Effector memory CD4-positive, alpha-beta T cell (primary cell): ENCODE results near the gene FAF1.
A peak's percentile ranks its signal among the peaks of the same experiment; 100 is the strongest.

Source experiments
- DNase-seq, 3 donors: peaks; one replicate each; pipeline ENCODE4 v3.0.0-alpha.2; 2020
- H3K27ac ChIP-seq: 2 replicates; pipeline ENCODE4 v1.7.0; 2013; ENCODE audit warnings: mild to moderate bottlenecking, low read length, moderate library complexity; ENCODE audit not compliant: insufficient read depth, poor library complexity, severe bottlenecking
- H3K27me3 ChIP-seq: replicated peaks from 2 replicates; pipeline ENCODE4 v1.7.0; 2013; ENCODE audit warnings: mild to moderate bottlenecking, low read length; ENCODE audit not compliant: insufficient read depth, control insufficient read depth, poor library complexity, severe bottlenecking
- H3K36me3 ChIP-seq: 2 replicates; pipeline ENCODE4 v1.7.0; 2013; ENCODE audit warnings: mild to moderate bottlenecking, low read length, moderate library complexity; ENCODE audit not compliant: control insufficient read depth, insufficient read depth
- H3K4me1 ChIP-seq: 2 replicates; pipeline ENCODE4 v1.7.0; 2013; ENCODE audit warnings: low read length, mild to moderate bottlenecking; ENCODE audit not compliant: control insufficient read depth, insufficient read depth, poor library complexity, severe bottlenecking
- H3K4me3 ChIP-seq: 2 replicates; pipeline ENCODE4 v1.7.0; 2013; ENCODE audit warnings: low read length, low read depth, mild to moderate bottlenecking; ENCODE audit not compliant: insufficient read depth, poor library complexity, severe bottlenecking
- H3K9me3 ChIP-seq: 2 replicates; pipeline ENCODE4 v1.7.0; 2013; ENCODE audit warnings: mild to moderate bottlenecking, low read length, moderate library complexity; ENCODE audit not compliant: control insufficient read depth

Gene FAF1

DNA sequence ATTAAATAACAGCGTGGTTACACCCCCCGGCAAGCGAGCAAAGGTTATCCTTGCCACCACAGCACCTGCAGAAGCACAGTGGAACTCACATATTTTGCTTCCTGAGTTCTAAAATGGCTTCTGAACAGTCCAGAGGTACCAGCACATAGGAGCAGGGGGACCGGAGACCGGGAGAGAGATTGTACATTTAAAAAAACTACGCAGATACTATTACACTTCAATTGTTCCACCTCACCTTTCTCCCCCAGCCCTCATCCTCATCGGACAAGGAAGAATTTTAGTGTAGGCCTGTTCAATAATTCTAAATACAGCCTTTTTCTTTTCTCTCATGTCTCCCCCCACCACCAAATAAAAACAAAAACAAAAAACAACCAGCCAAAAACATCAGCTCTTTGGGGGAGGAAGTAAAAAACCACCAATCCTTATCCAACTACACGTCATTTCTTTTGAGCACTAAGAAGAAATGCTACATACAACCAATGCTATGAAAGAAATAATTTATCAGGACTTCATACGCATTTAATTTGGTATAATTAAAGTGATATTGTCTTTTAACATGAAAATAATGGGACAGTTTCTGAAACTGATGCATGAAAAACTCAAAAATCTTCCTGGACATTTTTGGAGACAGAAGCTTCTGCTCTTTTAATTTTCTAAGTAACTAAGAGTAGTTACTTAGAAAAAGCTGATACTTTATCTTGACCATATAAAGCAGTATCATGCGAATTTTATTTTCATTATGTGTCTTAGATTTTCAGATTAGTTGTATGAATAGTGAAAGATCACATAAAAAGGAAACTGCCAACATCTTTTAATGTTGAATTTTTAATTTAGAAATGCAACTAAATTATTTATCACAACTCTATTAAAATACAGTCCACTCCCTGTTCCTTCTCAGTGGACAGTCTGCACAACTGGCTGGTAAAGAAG, 19.1 kb upstream of the FAF1 start:
- H3K4me1 ChIP-seq = peaks cover 24% of the 10 kb centered on the region
- no peaks in the 10 kb centered on the region for H3K36me3 ChIP-seq
- DNase-seq = peak in 1 of 3 donors; percentile 13
- H3K27ac ChIP-seq = no peak overlapping the region
- H3K9me3 ChIP-seq = no peaks in the 10 kb centered on the region
- H3K4me3 ChIP-seq = peak overlapping the region; percentile 96
- peaks cover 11% of the 10 kb centered on the region for H3K27me3 ChIP-seq

DNA sequence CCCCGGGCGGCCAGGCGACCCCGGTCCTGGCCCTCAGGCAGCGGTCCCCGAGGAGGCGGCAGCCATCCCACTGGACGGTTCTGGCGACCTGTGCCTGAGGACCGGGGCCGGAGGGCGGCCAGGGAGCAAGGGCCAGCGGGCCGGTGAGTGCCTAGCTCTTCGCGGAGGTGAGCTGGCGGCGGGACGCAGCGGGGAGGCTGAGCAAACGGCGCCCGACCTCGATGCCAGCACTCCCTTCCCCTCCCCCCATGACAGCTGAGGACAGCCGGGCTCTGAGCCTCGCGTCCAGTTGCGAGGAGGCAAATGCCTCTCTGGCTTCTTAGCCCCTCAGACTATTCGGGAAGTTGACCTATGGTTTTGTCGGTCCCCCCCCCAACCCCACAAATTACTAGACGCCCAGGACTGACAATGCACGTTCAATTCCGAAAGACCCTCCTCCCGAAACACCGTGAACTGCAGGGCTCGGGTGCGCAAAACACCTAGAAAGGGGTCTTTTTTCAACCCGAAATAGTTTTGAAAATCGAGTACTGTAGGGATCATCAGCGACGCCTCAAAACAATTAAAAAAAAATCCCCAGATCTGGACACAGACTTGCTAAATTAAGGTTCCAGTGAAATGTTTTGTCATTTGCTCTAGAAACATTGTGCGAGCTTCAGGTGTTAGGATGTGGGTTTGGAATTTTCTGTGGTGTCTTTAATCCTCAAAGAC, 18.2 kb upstream of the FAF1 start:
- H3K4me1 ChIP-seq = peaks cover 24% of the 10 kb centered on the region
- H3K9me3 ChIP-seq = no peaks in the 10 kb centered on the region
- H3K36me3 ChIP-seq = no peaks in the 10 kb centered on the region
- H3K27ac ChIP-seq = peak overlapping the region; percentile 42
- peak in 1 of 3 donors; percentile 15 for DNase-seq
- peak overlapping the region; percentile 96 for H3K4me3 ChIP-seq
- peaks cover 11% of the 10 kb centered on the region for H3K27me3 ChIP-seq

DNA sequence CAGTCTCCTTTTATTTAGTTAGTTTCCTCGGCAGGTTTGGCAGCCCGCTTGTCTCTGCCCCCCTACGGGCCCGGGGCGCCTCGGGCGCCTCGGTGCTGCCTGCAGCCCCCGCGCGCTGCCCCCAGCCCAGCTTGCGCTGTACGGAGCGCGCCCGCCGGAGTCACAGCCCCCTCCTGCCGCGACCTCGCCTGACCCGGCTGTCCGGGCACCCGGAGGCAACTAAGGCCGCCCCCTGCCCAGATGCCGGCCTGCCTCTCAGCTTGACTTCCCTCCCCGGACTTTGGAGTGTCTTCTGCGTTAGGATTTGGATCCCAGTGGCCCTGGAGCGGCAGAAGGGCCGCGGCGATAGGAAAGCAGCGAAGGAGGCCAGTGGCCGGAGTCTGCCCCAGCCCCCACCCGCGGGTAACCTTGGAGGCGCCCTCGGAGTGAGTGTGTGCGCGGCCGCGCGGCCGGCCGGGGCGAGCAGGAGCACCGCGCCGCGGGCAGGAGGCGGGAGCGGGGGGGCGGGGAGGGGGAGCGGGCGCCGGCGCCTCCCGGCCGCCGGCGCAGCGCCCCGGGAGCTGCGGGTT, 17.6 kb upstream of the FAF1 start:
- H3K36me3 ChIP-seq = no peaks in the 10 kb centered on the region
- H3K27ac ChIP-seq = peak overlapping the region; percentile 59
- H3K9me3 ChIP-seq = no peaks in the 10 kb centered on the region
- peak in 1 of 3 donors; percentile 11 for DNase-seq
- peaks cover 11% of the 10 kb centered on the region for H3K27me3 ChIP-seq
- H3K4me1 ChIP-seq = peaks cover 24% of the 10 kb centered on the region
- peak overlapping the region; percentile 96 for H3K4me3 ChIP-seq

DNA sequence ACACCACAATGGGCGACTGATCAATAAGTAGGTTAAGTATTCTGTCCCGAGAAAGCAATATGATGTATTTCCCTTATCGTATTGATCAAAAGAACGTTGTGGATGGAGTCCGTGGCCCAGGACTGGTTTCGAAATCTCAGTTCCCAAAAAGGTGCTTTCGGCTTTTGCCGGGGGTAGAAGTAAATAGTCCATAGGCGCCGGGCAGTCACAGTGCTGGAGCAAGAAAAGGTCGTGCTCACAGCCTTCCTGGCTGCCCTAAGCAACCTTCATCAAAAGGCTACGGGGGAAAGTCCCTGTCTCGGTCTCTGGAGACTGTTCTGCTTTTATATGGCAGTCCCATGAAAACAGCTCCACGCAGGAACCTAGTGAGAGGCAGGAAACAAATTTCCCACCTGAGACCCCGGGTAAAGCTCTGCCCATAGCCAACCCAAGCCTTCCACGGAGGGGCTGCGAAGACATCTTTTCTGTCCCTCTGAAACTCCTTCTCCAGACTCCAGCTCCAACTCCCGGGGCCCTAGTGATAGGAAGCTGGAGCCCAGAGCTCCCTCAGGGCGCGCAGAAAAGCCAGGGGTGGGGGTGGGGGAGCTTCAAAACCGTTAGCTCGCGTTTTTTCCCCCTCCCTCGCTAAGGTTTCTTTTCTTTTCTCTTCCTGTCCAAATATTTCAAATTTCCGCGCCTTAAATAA, 17.0 kb upstream of the FAF1 start:
- Histone ChIP-seq H3K4me1 (peaks cover 24% of the 10 kb centered on the region), H3K36me3 (no peaks in the 10 kb centered on the region), H3K27ac (peak overlapping the region; percentile 59), H3K4me3 (peak overlapping the region; percentile 96), H3K27me3 (peaks cover 11% of the 10 kb centered on the region), H3K9me3 (no peaks in the 10 kb centered on the region)
- DNase-seq = peak in 2 of 3 donors; percentile 8 to 19

DNA sequence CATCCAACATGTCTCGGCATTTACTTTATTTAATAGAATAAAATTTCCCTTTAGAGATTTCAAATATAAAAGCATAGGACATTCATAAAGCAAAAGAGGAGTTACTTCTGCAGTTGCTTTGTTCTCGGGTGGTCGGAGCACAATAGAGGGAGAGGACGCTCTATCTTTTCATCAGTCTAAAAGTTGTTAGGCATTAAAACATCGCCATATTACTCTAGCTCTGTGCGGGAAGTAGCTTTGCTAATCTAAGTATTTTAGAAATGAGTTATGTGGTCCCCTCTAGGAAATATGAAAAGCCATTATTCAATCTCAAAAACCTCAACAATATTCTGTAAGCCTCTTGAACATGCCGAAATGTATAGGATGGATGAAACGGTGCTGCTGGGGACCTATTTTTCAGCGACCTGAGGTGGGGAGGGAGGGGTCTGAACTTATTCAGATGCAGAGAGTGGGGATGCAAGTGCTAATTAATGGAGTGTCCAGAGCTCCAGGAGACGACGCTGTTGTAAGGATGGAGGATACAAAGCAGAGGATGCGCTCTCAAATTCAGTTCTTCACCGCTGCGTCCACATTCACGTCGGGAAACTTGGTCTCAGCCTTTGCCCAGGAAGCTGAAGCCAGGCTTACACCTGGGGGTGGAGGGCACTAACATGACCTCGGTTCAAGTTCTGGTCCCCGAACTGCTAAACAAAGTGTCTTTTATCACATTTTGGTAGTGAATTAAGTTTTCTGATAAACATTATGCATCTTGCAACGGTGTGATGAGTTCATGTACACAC, 16.2 kb upstream of the FAF1 start:
- Histone ChIP-seq H3K27me3 (peaks cover 11% of the 10 kb centered on the region), H3K36me3 (no peaks in the 10 kb centered on the region), H3K9me3 (no peaks in the 10 kb centered on the region), H3K27ac (peak overlapping the region; percentile 59), H3K4me3 (peak overlapping the region; percentile 96), H3K4me1 (peaks cover 24% of the 10 kb centered on the region)
- no peak for DNase-seq

DNA sequence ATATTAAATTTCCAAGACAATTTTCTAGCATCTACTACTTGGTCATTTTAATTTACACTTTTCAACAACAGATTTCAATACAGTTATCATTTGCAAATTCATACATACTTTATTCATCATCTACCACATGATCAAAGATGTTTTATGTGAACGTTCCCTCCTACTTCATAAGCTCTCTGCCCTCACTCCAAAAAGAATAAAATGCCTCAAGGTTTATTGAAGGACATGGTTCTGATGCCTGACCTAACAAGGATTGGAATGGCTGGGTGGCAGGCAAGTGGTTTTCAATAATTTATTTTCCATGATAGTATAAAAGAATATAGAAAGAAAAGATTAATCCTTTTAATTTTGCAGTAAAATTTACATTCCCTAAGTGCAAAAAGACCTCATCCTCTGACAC, 15.4 kb upstream of the FAF1 start:
- Histone ChIP-seq H3K9me3 (no peaks in the 10 kb centered on the region), H3K36me3 (no peaks in the 10 kb centered on the region), H3K4me3 (no peak overlapping the region), H3K4me1 (peaks cover 24% of the 10 kb centered on the region), H3K27ac (no peak overlapping the region), H3K27me3 (peaks cover 11% of the 10 kb centered on the region)
- DNase-seq = no peak

DNA sequence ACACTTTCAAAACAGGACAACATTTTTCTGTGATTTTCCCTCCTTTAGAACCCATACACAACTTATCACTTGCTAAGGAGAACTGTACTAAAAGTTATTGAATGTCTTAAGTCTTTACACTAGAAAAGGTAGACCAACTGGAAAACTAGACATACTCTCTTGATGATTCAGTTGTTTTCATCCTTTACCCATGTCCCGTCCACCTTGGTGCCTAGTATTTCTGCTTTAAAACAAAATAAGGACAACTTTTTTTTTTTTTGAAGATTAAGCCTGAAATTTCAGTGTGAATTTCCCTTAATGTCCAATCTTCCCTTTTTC, 14.5 kb upstream of the FAF1 start:
- DNase-seq = no peak
- peaks cover 11% of the 10 kb centered on the region for H3K27me3 ChIP-seq
- H3K4me3 ChIP-seq = no peak overlapping the region
- peaks cover 24% of the 10 kb centered on the region for H3K4me1 ChIP-seq
- H3K36me3 ChIP-seq = no peaks in the 10 kb centered on the region
- H3K9me3 ChIP-seq = no peaks in the 10 kb centered on the region
- H3K27ac ChIP-seq = no peak overlapping the region

DNA sequence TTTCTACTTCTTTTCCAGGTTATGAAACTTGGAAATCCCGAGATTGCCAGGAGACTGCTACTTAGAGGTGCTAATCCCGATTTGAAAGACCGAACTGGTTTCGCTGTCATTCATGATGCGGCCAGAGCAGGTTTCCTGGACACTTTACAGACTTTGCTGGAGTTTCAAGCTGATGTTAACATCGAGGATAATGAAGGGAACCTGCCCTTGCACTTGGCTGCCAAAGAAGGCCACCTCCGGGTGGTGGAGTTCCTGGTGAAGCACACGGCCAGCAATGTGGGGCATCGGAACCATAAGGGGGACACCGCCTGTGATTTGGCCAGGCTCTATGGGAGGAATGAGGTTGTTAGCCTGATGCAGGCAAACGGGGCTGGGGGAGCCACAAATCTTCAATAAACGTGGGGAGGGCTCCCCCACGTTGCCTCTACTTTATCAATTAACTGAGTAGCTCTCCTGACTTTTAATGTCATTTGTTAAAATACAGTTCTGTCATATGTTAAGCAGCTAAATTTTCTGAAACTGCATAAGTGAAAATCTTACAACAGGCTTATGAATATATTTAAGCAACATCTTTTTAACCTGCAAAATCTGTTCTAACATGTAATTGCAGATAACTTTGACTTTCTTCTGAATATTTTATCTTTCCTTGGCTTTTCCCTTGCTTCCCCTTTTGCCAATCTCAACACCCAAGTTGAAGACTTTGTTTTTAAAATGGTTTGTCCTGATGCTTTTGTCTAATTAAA, 14.0 kb upstream of the FAF1 start:
- DNase-seq = no peak
- H3K27me3 ChIP-seq = peaks cover 11% of the 10 kb centered on the region
- peaks cover 24% of the 10 kb centered on the region for H3K4me1 ChIP-seq
- no peak overlapping the region for H3K4me3 ChIP-seq
- no peaks in the 10 kb centered on the region for H3K9me3 ChIP-seq
- H3K27ac ChIP-seq = no peak overlapping the region
- no peaks in the 10 kb centered on the region for H3K36me3 ChIP-seq

DNA sequence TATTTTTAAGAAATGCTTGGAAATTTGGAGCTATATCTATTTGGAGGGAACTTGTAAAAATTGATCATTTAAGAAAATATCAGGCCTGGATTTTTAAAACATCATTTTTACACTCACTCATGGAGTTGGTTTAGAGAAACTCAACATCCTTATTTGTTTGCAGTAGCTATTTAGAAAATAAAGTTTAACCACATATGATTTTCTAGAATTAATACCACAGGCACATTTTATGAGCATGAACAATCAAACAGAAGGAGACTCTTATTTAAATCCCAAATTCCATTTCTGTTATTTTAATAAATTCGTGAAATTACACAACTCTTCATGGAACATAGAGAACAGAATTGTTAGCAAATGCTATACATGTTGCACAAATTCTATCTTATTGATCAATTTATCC, 13.2 kb upstream of the FAF1 start:
- Histone ChIP-seq H3K4me3 (no peak overlapping the region), H3K4me1 (peaks cover 16% of the 10 kb centered on the region), H3K27me3 (peaks cover 11% of the 10 kb centered on the region), H3K27ac (no peak overlapping the region), H3K9me3 (no peaks in the 10 kb centered on the region), H3K36me3 (no peaks in the 10 kb centered on the region)
- no peak for DNase-seq
